Panc1 (cell line): ENCODE data around the gene WIPF1.

Source experiments
- CTCF ChIP-seq: fragments of 450-650 bp; IDR thresholded peaks from 2 replicates; pipeline ENCODE4 v1.5.1; 2017; ENCODE audit warnings: mild to moderate bottlenecking
- POLR2AphosphoS5 ChIP-seq: IDR thresholded peaks from 2 replicates; pipeline ENCODE4 v1.6.1; 2012; ENCODE audit warnings: mild to moderate bottlenecking, low read depth, low read length, moderate library complexity

DNA sequence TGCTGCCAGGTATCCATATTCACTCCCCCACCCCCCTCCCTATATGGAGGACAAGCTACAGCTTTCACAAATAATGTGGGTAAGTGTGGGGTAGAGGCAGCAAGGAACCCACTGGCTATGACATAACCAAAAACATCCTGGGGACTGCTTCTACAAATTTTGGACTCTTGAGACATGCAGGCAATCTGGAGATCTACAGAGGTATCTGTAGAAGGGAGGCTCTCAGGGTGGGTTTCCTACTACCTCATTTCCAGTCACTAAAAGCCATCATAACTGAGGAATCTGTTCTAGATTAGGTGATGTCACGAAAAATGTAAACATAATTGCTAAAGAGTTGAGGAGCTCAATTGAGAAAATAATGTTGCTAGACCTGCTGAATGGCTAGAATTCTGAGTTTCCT, 46.8 kb upstream of the WIPF1 start:
- TF ChIP-seq CTCF (no peak), POLR2AphosphoS5 (no peak)
